Posterior vena cava (tissue), 2 donors: ENCODE results near the gene FAM169A. TPM values are rescaled to one million over a fixed set of nuclear protein-coding genes. Genes with fewer than 3 reads are reported as not detected.
"Not testable (repeated sequence)": the region's sequence is repeated elsewhere in the genome, so short reads cannot be mapped to it uniquely, and the experiment has no call there.

Experiments
- DNase-seq: peaks from one replicate; pipeline ENCODE4 v3.0.0-alpha.2; 2020; ENCODE audit warnings: low spot score
- intact Hi-C, 2 donors: fragments of 100-400 bp; cut with DNase I; formaldehyde crosslinking; loops; one replicate each; pipeline versions ENCODE4 v1.14.1 to v1.14.2; 2022 to 2023
- total RNA-seq, 2 donors: library from RNA; stranded (reverse); fragmentation: NEBNext Ultra II Directional; extraction: Animal tissue kit (Norgen Biotek cat#: 25700); gene quantifications; one replicate each; pipeline ENCODE4 v1.2.1, GENCODE V29; 2021
- donor health status: DM: yes; HTN: yes; CAD: no.
- donor health status: DM: yes; HTN: yes; CAD: no.

Gene FAM169A
- total RNA-seq, 2 donors from 2014 or later: 0.43 to 0.65 TPM

GRCh38 chr5:74748742-74749141 is 117.4 kb downstream of the FAM169A start:
- DNase-seq, intact Hi-C loops: not testable (repeated sequence)

GRCh38 chr5:74738406-74738805 is 127.8 kb downstream of the FAM169A start:
- DNase-seq: no peak
- intact Hi-C loops: no loop called here

GRCh38 chr5:74736759-74737158 is 129.4 kb downstream of the FAM169A start:
- intact Hi-C loops: no loop called here
- DNase-seq: no peak

Other genes starting within 250 kb of the FAM169A start
- gene ENC1, start 225.7 kb downstream of the FAM169A start, total RNA-seq: 10 to 100 TPM; 12.4 to 12.7 TPM
- 100 to 1,000 TPM; 156 to 209 TPM for gene HEXB, start 181.2 kb downstream of the FAM169A start, total RNA-seq
- 10 to 100 TPM; 12.9 to 16.1 TPM for gene GFM2, start 99.3 kb downstream of the FAM169A start, total RNA-seq
- gene NSA2, start 99.1 kb downstream of the FAM169A start, total RNA-seq: 10 to 100 TPM; 54.8 to 82.8 TPM
- 1 to 10 TPM; 3.0 to 5.5 TPM for gene GCNT4, start 186.2 kb upstream of the FAM169A start, total RNA-seq